GM12891 (cell line): Measurements from ENCODE around the gene FBXW10. TPM values are rescaled to one million over a fixed set of nuclear protein-coding genes. Genes with fewer than 3 reads are reported as not detected.
"Not testable (repeated sequence)": the region's sequence is repeated elsewhere in the genome, so short reads cannot be mapped to it uniquely, and the experiment has no call there.

Source experiments
- DNase-seq: peaks from one replicate; pipeline ENCODE4 v3.0.0; 2011; ENCODE audit warnings: low spot score; ENCODE audit not compliant: insufficient read length
- FAIRE-seq: peaks from 2 replicates; lab custom pipeline; 2011; peaks lifted over from hg19 to GRCh38; lab: Jason Lieb, UNC
- polyA plus RNA-seq: library from polyadenylated mRNA; unstranded; fragments of >200 nt; gene quantifications from one replicate; pipeline ENCODE4 v1.2.1, GENCODE V29; 2012; ENCODE audit warnings: low read depth, missing spikeins, inconsistent platforms; ENCODE audit not compliant: missing spikeins

Gene FBXW10, protein sequence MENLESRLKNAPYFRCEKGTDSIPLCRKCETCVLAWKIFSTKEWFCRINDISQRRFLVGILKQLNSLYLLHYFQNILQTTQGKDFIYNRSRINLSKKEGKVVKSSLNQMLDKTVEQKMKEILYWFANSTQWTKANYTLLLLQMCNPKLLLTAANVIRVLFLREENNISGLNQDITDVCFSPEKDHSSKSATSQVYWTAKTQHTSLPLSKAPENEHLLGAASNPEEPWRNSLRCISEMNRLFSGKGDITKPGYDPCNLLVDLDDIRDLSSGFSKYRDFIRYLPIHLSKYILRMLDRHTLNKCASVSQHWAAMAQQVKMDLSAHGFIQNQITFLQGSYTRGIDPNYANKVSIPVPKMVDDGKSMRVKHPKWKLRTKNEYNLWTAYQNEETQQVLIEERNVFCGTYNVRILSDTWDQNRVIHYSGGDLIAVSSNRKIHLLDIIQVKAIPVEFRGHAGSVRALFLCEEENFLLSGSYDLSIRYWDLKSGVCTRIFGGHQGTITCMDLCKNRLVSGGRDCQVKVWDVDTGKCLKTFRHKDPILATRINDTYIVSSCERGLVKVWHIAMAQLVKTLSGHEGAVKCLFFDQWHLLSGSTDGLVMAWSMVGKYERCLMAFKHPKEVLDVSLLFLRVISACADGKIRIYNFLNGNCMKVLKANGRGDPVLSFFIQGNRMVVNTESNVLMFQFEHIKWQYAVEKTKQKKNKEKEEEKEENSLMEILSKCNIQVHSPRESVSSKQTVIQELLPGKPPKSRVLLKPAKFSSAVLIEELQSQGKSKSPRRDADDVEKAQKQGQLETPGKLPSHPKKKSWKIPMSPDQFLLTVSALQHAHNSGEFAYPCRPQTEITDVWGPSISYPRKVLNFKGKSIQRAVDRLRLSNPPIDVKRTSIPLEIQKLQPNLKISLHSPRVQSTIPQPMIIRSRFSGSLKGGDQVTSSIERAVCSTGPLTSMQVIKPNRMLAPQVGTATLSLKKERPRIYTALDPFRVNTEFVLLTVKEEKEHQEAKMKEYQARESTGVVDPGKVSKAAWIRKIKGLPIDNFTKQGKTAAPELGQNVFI
- polyA plus RNA-seq = 0.06 TPM

DNA sequence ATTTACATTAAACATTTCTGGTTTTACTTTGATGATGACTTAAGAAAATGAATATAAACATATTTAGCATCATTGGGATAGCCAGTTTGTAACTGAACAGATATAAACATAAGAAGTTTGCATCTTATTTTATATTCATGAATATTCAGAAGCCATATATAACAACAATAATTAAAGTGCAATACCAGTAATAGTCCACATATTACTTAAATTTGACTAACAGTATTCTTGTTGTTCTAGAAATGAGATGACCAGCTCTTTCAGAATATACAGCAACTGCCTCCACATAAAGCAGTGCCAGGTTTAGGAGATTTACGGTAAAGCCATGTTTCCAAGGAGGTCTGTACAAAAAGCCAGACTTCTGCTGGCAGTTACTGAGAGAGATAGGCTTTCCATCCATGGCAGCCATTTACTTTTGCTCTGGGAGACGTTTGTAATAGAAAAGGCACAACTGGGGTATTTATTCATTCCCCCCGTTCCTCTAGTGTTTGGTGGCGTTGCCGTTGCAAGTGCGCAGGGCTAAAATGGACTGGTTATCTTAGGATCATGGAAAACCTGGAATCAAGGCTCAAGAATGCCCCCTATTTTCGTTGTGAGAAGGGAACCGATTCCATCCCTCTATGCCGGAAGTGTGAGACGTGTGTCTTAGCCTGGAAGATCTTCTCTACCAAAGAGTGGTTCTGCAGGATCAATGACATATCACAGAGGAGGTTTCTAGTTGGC is at the start of gene FBXW10:
FBXW10 (plus strand) TSS at position 356 of the 723 bp plus-strand sequence; CDS start at position 547, 191 bp downstream.
- FAIRE-seq, DNase-seq: not testable (repeated sequence)

DNA sequence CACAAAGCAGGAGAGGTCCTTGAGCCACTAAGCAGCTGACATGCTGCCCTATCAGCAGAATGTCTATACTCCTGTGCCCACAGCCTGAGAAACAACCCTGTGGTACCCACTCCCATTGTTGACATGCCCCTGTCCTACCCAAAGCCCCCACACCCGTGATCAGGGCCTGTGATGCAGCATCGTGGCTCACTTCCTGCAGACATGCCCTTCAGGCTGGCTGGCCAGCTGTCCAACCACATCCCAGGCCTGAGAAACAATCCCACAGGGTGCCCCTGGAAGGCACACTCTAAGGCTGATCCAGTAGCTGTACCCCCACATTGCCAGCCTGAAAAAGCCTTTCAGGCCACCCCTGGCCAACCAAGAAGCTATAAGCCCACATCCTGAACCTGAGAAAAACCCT is 48.7 kb upstream of the FBXW10 start:
- not testable (repeated sequence) for FAIRE-seq, DNase-seq

DNA sequence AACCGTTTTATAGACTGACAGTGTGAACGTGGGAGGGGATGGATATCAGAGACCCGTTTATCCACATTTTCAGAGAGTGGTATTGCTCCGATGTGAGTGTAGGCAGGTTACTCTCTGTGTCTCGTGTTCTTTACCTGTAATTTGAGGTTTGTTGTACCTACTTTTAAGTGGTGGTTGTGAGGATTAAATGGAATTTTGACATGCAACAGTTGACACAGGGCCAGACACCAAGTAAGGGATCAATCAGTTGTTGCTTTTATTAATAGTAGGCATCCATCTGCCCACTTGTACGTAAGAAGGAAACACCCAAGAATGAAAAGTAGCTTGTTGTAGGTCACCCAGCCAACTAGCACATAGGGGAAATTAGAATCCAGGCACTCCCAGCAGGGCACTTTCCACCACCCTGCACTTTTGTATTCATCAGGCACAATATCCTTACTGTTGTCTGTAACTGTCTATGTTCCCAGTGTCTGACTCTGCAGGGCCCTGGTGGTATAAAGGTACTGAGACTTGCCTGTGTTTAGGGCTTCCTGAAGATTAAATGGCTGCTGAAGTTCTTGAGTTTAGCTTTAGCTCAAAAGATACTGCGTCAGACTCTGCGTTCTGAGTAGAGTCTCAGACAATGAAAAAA is 45.3 kb upstream of the FBXW10 start:
- DNase-seq, FAIRE-seq: not testable (repeated sequence)

DNA sequence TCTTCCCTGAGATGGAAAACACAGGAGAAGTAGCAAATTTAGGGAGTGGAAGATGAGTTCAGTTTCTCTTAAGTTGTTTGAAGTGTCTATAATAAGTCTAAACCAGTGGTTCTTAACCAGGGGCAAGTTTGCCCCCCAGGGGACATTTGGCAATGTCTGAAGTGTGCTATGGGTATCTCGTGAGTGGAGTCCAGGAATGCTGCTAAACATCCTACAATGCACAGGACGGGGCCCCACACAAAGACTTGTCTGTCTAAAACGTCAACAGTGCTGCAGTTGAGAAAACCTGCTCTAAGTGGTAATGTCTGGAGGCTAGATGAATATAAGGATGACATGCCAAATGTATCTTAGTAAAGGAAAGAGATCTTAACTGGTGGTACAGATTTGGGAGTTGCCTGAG is 37.9 kb upstream of the FBXW10 start:
- not testable (repeated sequence) for FAIRE-seq, DNase-seq

DNA sequence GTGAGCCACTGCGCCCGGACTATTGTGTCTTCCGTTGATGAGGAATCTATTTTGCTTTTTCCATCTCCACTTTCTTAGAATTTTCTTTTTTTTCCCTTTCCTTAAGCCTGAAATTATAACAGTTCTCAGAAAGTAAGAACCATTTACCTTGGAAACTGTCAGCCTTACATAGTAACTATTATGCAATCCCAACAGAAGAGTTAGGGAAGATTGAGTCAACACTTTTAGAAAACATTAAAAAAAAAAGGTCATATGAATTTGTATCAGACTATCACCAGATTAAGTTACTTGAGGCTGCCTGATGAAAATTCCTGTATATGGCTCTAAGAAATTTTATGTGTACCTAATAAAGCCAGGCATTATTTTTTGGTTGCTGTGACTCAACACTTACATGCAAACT is 35.6 kb upstream of the FBXW10 start:
- DNase-seq, FAIRE-seq: not testable (repeated sequence)

DNA sequence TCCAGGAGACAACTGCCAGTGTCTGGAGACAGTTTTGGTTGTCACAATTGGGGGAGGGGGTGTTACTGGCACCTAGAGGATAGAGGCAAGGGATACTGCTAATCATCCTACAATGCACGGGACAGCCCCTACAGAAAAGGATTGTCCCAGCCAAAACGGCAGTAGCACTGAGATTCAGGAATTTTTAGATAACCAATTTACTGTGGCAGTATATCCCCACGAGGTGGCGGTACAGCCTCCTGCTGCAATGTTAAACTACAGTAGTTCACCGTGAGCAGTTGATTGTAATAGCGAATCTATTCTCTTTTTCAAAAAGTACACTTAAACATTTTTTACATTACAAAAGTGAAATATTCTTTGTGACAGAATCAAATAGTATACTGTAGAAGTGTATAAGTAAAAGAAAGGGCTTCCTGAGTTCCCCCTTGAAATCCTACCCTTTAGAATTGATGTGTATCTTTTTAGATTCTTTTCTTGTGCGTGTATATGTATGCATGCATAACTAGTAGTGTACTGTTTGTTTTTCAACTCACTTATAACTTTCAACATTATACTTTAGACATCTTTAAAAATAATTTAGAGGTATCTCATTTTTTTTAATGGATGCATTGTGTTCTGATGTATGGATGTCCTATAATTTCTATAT is 31.4 kb upstream of the FBXW10 start:
- DNase-seq = not testable (repeated sequence)
- peak; percentile 92 for FAIRE-seq

DNA sequence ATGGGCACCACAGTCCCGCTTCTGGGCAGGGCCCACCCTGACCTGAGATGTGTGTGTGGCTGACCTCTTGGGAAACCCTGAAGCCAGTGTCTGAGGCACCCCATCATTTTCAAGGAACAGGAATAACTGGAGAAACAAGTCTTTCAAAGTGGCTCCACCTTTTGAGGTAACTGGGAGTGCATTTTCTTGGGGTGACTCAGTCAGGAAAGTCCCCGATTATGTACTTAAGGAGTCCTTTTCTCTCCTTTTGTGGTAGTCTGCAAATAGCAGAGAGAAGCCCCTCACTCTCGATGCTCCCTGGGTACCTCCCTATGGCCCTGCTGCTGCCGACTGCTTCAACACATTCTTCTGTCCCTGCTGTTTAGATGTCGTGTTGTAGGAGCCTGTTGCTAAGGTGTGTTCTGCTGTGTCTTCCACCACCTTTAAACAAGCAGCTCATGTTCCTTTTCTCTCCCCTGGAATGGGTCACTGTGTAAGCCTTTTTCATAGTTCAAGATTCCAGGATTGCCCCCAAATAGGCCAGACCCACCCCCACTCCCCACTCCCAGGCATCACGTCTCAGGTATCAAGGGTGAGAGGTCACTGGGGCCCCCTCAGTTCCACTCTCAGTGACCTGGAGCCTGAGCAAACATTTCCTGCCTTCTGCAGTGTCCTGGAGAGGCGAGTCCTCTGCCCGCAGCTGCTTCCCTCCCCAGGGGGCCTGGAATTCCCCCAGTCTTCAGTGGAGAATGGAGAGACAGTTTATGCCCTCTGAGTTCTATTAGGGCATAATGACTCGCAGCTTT is 25.0 kb upstream of the FBXW10 start:
- not testable (repeated sequence) for FAIRE-seq, DNase-seq

DNA sequence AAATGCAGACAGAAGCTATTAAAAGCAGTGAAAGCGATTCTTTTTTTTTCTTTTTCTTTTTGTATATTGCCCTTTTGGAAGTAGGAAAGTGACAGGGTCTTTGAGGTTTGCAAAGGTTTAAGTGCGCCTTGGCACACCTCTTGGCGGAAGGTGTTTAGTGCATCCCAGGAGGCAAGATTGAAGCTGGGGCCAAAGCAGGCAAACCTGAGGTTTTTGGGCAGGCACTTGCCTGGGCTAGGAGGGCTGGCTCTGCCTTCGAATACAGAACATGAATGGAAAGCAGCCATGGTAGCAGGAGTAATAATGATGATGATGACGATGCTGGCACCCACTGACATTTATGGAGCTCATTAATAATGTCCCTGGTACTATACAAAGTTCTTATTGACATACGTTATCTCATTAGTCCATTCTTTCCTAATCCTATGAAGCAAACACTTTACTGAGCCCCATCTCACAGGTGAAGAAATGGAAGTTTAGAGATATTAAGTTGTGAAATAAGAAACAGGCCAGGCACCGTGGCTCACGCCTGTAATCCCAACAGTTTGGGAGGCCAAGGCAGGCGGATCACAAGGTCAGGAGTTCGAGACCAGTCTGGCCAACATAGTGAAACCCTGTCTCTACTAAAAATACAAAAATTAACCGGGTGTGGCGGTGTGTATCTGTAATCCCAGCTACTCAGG is 24.3 kb upstream of the FBXW10 start:
- DNase-seq, FAIRE-seq: not testable (repeated sequence)

DNA sequence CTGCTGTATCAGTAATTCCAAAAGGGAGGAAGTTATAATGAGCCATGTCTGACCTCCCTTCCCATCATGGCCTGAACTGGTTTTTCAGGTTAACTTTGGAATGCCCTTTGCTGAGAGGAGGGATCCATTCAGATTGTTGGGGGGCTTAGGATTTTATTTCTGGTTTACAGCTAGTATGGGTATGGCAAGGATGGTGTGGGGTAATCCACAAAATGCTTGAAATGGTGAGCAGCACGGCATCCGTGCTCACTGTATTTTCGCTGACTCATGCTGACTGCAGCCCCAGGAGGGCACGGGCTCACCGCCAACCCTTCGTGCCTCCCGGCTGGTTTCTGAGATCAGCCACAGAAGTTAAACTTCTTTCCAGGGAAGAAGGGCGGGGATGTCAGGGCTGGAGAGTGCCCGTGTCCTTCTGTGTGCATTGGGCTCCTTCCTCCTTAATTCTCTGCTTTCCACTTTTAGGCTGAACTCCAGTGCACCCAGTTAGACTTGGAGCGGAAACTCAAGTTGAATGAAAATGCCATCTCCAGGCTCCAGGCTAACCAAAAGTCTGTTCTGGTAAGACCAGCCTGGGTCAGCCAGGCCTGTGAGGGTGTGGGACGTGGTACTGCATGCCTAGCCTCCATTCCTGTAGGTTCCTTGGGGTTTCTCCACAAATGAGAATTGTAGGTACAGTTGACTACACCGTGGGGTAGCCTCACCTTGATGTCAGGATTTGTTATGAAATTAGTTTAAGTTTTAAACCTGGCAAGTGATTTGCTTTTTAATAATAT is 21.9 kb upstream of the FBXW10 start:
- DNase-seq = not testable (repeated sequence)

DNA sequence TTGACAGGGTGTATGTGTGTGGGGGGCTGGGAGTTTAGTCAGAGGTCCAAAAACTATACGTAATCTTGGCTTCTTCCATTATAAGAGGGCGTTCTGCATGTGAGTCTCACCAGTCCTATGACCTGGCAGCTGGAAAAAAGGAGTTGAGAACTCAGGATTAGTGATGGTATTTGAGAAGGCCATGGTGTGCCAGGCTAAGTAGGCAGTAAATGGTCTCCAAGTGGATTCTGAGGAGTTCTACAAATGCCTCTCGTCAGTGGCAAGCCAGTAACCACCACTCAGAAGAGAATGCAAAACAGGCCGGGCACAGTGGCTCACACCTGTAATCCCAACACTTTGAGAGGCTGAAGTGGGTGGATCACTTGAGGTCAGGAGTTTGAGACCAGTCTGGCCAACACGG is 21.2 kb upstream of the FBXW10 start:
- FAIRE-seq, DNase-seq: not testable (repeated sequence)

More for the DNA sequence above, 21.9 kb upstream of the FBXW10 start:
- FAIRE-seq = not testable (repeated sequence)

DNA sequence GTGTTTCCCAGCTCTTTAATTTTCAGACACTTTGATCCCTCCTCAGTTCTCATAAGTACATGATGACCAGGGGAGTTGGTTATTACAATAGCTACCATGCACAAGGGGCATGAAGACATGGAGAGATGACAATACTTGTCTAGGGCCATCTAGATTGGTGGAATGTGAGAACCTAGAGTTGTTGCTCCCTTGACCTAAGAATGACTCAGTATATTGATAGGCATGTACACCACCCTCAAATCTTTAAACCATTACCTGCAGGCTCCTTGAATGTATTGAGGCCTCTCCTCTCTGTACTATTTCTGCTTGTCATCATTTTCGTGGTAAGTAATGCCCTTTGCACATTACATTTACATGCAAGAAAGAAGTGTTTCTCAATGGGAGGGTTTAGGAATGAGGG is 20.3 kb upstream of the FBXW10 start:
- not testable (repeated sequence) for DNase-seq, FAIRE-seq

DNA sequence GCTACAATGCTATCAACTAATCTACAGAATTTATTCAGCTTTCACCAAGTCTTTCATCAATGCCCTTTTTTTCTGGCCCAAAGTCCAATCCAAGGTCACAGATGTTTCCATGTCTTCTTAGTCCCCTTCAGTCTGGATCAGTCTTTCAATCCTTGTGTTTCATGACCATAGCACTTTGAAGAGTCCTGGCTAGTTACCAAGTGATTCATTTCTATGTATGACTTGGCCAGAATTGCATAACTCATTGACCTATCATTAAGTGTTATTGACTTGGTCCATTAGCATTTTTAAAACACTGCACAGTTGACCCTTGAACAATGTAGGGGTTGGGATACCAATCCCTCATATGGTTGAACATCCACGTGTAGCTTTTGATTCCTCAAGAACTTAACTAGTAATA is 11.4 kb upstream of the FBXW10 start:
- DNase-seq, FAIRE-seq: not testable (repeated sequence)

DNA sequence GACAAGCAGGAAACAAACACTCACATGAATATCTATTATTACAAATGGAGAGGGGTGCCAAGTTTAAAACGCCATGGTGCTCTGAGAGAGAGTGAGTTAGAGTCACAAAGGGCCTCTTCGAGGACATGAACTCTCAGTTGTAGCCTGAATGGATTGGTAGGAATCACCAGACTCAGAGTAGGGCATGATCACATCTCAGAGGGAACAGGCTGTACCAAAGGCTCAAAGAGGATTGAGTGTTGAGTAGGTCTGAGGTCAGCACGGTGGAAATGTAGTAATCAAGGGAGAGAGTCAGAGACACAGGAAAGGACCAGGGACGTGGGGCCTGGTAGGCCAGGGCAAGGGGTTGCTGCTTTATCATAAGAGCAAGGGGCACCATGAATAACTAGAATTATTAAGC is 10.5 kb upstream of the FBXW10 start:
- peak; percentile 5 for FAIRE-seq

DNA sequence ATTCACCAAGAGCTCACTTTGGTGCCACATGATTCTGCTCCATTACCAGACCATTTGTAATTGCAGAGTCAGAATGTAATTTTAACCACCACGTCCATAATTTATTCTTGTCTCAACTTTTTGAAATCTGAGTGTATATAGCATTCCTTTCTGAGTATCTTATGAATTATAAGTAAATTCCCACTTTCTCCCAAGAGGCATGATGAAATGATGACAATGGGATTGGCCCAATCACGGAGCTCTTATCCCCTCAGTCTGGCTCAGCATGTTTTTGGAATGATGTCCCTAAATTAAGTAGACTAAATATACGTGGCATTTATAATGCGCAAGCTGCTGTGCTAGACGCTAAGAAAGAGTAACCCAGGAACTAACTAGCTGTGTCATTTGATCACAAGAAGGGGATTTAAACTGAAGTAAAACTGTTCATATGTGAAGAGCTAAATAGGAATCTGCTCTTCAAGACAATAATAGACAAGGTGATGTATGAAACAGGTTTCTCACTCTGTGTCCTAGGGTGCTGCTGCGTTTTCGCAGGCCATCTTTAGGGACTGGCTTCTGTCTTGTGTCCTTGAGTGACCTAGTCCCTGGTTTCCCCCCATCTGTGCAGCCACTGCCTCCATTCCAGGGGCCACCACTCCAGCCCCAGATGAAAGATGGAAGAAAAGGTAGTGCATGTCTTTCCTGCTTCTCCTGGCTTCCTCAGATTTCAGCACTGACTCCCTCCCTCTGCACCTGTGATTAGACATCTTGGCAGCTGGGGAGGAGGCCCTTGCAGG is 4.0 kb upstream of the FBXW10 start:
- not testable (repeated sequence) for FAIRE-seq, DNase-seq

More for the DNA sequence above, 10.5 kb upstream of the FBXW10 start:
- not testable (repeated sequence) for DNase-seq

DNA sequence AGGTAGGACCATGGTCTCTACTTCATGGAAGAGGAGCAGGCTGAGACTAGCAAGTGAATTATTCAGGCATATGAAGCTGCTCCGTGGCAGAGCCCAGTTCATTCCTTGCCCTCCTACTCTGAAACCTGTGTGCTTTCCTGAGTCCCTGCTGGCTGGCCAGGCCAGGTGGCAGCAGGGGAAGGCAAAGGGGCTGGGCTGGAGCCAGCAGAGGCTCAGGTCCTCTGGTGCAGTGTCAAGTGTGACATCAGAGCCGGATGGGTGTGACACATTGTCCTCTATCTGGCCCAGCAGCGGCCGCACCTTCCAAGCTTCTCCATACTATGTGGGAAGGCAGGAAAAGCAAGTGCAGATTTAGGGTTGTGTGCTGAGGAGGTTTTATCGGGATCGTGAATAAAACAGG is 2.6 kb upstream of the FBXW10 start:
- not testable (repeated sequence) for FAIRE-seq, DNase-seq
